H1 (cell line): ENCODE measurements around the gene MAP6. TPM values are rescaled to one million over a fixed set of nuclear protein-coding genes. Genes with fewer than 3 reads are reported as not detected.

Experiments
- CTCF ChIA-PET: fragments of 300-600 bp; sonication (Branson Sonifier 250); formaldehyde crosslinking; loops from one replicate; lab custom pipeline; 2021; ENCODE audit not compliant: partially characterized antibody; lab: Charles Lee
- POLR2A ChIA-PET: fragments of 300-600 bp; sonication (Branson Sonifier 250); formaldehyde crosslinking; loops from one replicate; lab custom pipeline; 2021; ENCODE audit warnings: inconsistent platforms; ENCODE audit not compliant: partially characterized antibody; lab: Charles Lee
- DNase-seq, 2 experiments: peaks; one replicate each; pipeline versions ENCODE4 v3.0.0 to v3.0.0-alpha.2; 2010 to 2022; ENCODE audit warnings: low spot score in 2 of 2, low read depth in 1 of 2, mixed read lengths in 1 of 2
- FAIRE-seq: peaks from 2 replicates; lab custom pipeline; 2011; peaks lifted over from hg19 to GRCh38; lab: Jason Lieb, UNC
- H2AFZ ChIP-seq: 2 replicates; pipeline ENCODE4 v1.8.1; 2012; ENCODE audit warnings: low read length, inconsistent platforms
- H2AK5ac ChIP-seq: 2 replicates; pipeline ENCODE4 v1.6.1; 2013; ENCODE audit warnings: low read depth, low read length
- H2BK120ac ChIP-seq: replicated peaks from 2 replicates; pipeline ENCODE3; 2013; ENCODE audit warnings: low read depth, low read length, inconsistent platforms
- H2BK12ac ChIP-seq: 2 replicates; pipeline ENCODE4 v1.6.1; 2013; ENCODE audit warnings: low read depth, low read length
- H2BK15ac ChIP-seq: 2 replicates; pipeline ENCODE4 v1.6.1; 2013; ENCODE audit warnings: low read length
- H2BK20ac ChIP-seq: 2 replicates; pipeline ENCODE4 v1.6.1; 2013; ENCODE audit warnings: low read length
- H2BK5ac ChIP-seq: 2 replicates; pipeline ENCODE4 v1.6.1; 2013; ENCODE audit warnings: low read depth, low read length
- H3K14ac ChIP-seq: 2 replicates; pipeline ENCODE4 v1.6.1; 2013; ENCODE audit warnings: inconsistent platforms; ENCODE audit not compliant: insufficient read length
- H3K18ac ChIP-seq: 2 replicates; pipeline ENCODE4 v1.6.1; 2013; ENCODE audit warnings: low read length; ENCODE audit errors: extremely low read depth
- H3K23ac ChIP-seq: 2 replicates; pipeline ENCODE4 v1.6.1; 2013; ENCODE audit warnings: inconsistent platforms; ENCODE audit not compliant: insufficient read length
- H3K23me2 ChIP-seq: 2 replicates; pipeline ENCODE4 v1.6.1; 2013; ENCODE audit warnings: low read depth, low read length
- H3K27ac ChIP-seq: 2 replicates; pipeline ENCODE4 v1.6.1; 2011; ENCODE audit warnings: low read depth, low read length, inconsistent platforms
- H3K27me3 ChIP-seq, 4 experiments: replicated peaks in 1 of 4; 1 replicate in 1 of 4; 2 replicates in 3 of 4; pipeline versions ENCODE4 v1.6.1 to v1.8.1; 2011 to 2013; ENCODE audit warnings: low read length in 3 of 4, mild to moderate bottlenecking in 3 of 4, inconsistent platforms in 2 of 4, mixed read lengths in 2 of 4, moderate library complexity in 1 of 4; ENCODE audit not compliant: control insufficient read depth in 3 of 4, insufficient read depth in 3 of 4; ENCODE audit errors: extremely low read depth in 1 of 4
- H3K36me3 ChIP-seq, 4 experiments: 2 replicates each; pipeline versions ENCODE4 v1.6.1 to v1.8.1; 2011 to 2013; ENCODE audit warnings: mild to moderate bottlenecking in 4 of 4, low read length in 3 of 4, moderate library complexity in 2 of 4, control low read depth in 1 of 4, inconsistent platforms in 1 of 4; ENCODE audit not compliant: insufficient read depth in 4 of 4, control insufficient read depth in 2 of 4
- H3K4ac ChIP-seq: replicated peaks from 2 replicates; pipeline ENCODE3; 2013; ENCODE audit warnings: low read length, low read depth, mixed read lengths, inconsistent platforms; ENCODE audit not compliant: insufficient read length
- H3K4me1 ChIP-seq, 4 experiments: replicated peaks in 1 of 4; 1 replicate in 1 of 4; 2 replicates in 3 of 4; pipeline versions ENCODE4 v1.6.1 to v1.8.1; 2011 to 2013; ENCODE audit warnings: low read length in 3 of 4, inconsistent platforms in 2 of 4, mixed read lengths in 1 of 4; ENCODE audit not compliant: insufficient read depth in 4 of 4, control insufficient read depth in 3 of 4
- H3K4me2 ChIP-seq, 2 experiments: 2 replicates each; pipeline versions ENCODE4 v1.6.1 to v1.8.1; 2011 to 2013; ENCODE audit warnings: low read depth in 2 of 2, low read length in 2 of 2, control low read depth in 1 of 2, inconsistent platforms in 1 of 2, mild to moderate bottlenecking in 1 of 2; ENCODE audit not compliant: insufficient read depth in 1 of 2
- H3K4me3 ChIP-seq, 4 experiments: fragments of 200-600, 300-600 bp in 1 of 4; sonication (generic), shearing (Covaris generic), sonication (Bioruptor Twin) in 1 of 4; 2 replicates each; pipeline versions ENCODE4 v1.5.1 to v1.8.1; 2011 to 2016; ENCODE audit warnings: low read length in 4 of 4, low read depth in 3 of 4, control low read depth in 2 of 4, inconsistent platforms in 2 of 4, mild to moderate bottlenecking in 2 of 4, mixed read lengths in 1 of 4, moderate library complexity in 1 of 4; ENCODE audit not compliant: insufficient read depth in 2 of 4; ENCODE audit errors: extremely low read depth in 1 of 4
- H3K56ac ChIP-seq: replicated peaks from 2 replicates; pipeline ENCODE3; 2013; ENCODE audit warnings: low read depth, mild to moderate bottlenecking, mixed read lengths, low read length, inconsistent platforms; ENCODE audit not compliant: insufficient read length
- H3K79me1 ChIP-seq: 2 replicates; pipeline ENCODE4 v1.6.1; 2013; ENCODE audit warnings: low read depth, low read length, control low read depth
- H3K79me2 ChIP-seq, 2 experiments: 2 replicates each; pipeline versions ENCODE4 v1.6.1 to v1.8.1; 2012 to 2013; ENCODE audit warnings: low read length in 2 of 2, mild to moderate bottlenecking in 2 of 2, inconsistent platforms in 1 of 2; ENCODE audit not compliant: insufficient read depth in 2 of 2, control insufficient read depth in 1 of 2
- H3K9ac ChIP-seq, 4 experiments: replicated peaks in 1 of 4; 1 replicate in 1 of 4; 2 replicates in 3 of 4; pipeline versions ENCODE4 v1.6.1 to v1.8.1; 2011 to 2013; ENCODE audit warnings: low read depth in 3 of 4, low read length in 3 of 4, control low read depth in 2 of 4, mild to moderate bottlenecking in 2 of 4, moderate library complexity in 2 of 4, inconsistent platforms in 1 of 4; ENCODE audit errors: extremely low read depth in 1 of 4
- H3K9me3 ChIP-seq, 2 experiments: 2 replicates each; pipeline versions ENCODE4 v1.6.1 to v1.8.1; 2012 to 2013; ENCODE audit warnings: mild to moderate bottlenecking in 2 of 2, moderate library complexity in 2 of 2, control low read depth in 1 of 2, inconsistent platforms in 1 of 2, low read depth in 1 of 2, low read length in 1 of 2, mixed read lengths in 1 of 2; ENCODE audit not compliant: insufficient read depth in 2 of 2
- H4K20me1 ChIP-seq, 2 experiments: replicated peaks in 1 of 2; 2 replicates each; pipeline versions ENCODE3 to v1.8.1; 2011 to 2013; ENCODE audit warnings: inconsistent platforms in 2 of 2, low read length in 2 of 2, mild to moderate bottlenecking in 1 of 2; ENCODE audit not compliant: insufficient read depth in 2 of 2, control insufficient read depth in 1 of 2
- H4K5ac ChIP-seq: 2 replicates; pipeline ENCODE4 v1.6.1; 2013; ENCODE audit warnings: low read length, low read depth, mixed read lengths, inconsistent platforms; ENCODE audit not compliant: insufficient read length
- H4K8ac ChIP-seq: 2 replicates; pipeline ENCODE4 v1.8.0; 2013; ENCODE audit warnings: mild to moderate bottlenecking, moderate library complexity, low read length, inconsistent platforms; ENCODE audit not compliant: insufficient read depth; ENCODE audit errors: extremely low read depth
- H4K91ac ChIP-seq: replicated peaks from 2 replicates; pipeline ENCODE3; 2013; ENCODE audit warnings: low read length, mixed read lengths, inconsistent platforms; ENCODE audit not compliant: insufficient read length
- ATF3 ChIP-seq: IDR thresholded peaks from 2 replicates; pipeline ENCODE4 v1.6.1; 2011; ENCODE audit warnings: low read depth, mild to moderate bottlenecking, low read length; ENCODE audit not compliant: insufficient read depth
- CBX8 ChIP-seq: fragments of 300-800, 300-1000 bp; sonication (generic); IDR thresholded peaks from 2 replicates; pipeline ENCODE4 v1.7.1; 2016; ENCODE audit warnings: low read depth, low read length, borderline replicate concordance
- CTBP2 ChIP-seq: IDR thresholded peaks from 2 replicates; pipeline ENCODE4 v1.7.0; 2011; ENCODE audit warnings: borderline replicate concordance, mild to moderate bottlenecking, moderate library complexity, mixed read lengths, low read length; ENCODE audit not compliant: insufficient read depth, insufficient read length
- E2F6 ChIP-seq: IDR thresholded peaks from 2 replicates; pipeline ENCODE4 v1.6.1; 2012; ENCODE audit warnings: inconsistent platforms
- FOSL1 ChIP-seq: IDR thresholded peaks from 2 replicates; pipeline ENCODE4 v1.6.1; 2011; ENCODE audit warnings: mild to moderate bottlenecking, low read depth, low read length, moderate library complexity; ENCODE audit not compliant: insufficient read depth
- GTF2F1 ChIP-seq: IDR thresholded peaks from 2 replicates; pipeline ENCODE4 v1.6.1; 2012; ENCODE audit warnings: low read depth, low read length, improper control_type of control experiment, borderline replicate concordance
- RAD21 ChIP-seq, 2 experiments: IDR thresholded peaks in 1 of 2; conservative IDR thresholded peaks in 1 of 2; 2 replicates each; pipeline ENCODE4 v1.6.1; 2011; ENCODE audit warnings: low read depth in 2 of 2, low read length in 2 of 2, improper control_type of control experiment in 1 of 2, inconsistent platforms in 1 of 2, mild to moderate bottlenecking in 1 of 2, moderate library complexity in 1 of 2
- SIN3A ChIP-seq, 2 experiments: IDR thresholded peaks in 1 of 2; conservative IDR thresholded peaks in 1 of 2; 2 replicates each; pipeline ENCODE4 v1.6.1; 2011 to 2012; ENCODE audit warnings: low read length in 2 of 2, improper control_type of control experiment in 1 of 2, low read depth in 1 of 2, mild to moderate bottlenecking in 1 of 2
- TCF12 ChIP-seq: IDR thresholded peaks from 2 replicates; pipeline ENCODE4 v1.6.1; 2011; ENCODE audit warnings: low read depth, mild to moderate bottlenecking, low read length
- USF2 ChIP-seq: IDR thresholded peaks from 2 replicates; pipeline ENCODE4 v1.6.1; 2011; ENCODE audit warnings: low read length, improper control_type of control experiment
- YY1 ChIP-seq: IDR thresholded peaks from 2 replicates; pipeline ENCODE4 v1.6.1; 2011; ENCODE audit warnings: low read depth, mild to moderate bottlenecking, low read length
- WGBS, 2 experiments: shearing (Covaris generic) in 1 of 2; methylation state at CpG; one replicate each; pipeline versions ENCODE4 v1.1.6 to v1.1.7; 2013 to 2015; ENCODE audit warnings: low lambda C conversion rate in 2 of 2, mixed read lengths in 2 of 2, inconsistent platforms in 1 of 2, low coverage in 1 of 2, missing lambda C conversion rate in 1 of 2; ENCODE audit not compliant: insufficient replicate concordance in 2 of 2, insufficient coverage in 1 of 2, insufficient read length in 1 of 2; ENCODE audit errors: extremely low coverage in 1 of 2, missing lambda C conversion rate in 1 of 2; 5-methylcytosine and 5-hydroxymethylcytosine counted together
- polyA plus RNA-seq, 7 experiments: library from polyadenylated mRNA; depleted of rRNA in 3 of 7; stranded (reverse) in 5 of 7; unstranded in 2 of 7; fragments of >200 nt in 5 of 7; fragments of 200-250 nt in 2 of 7; gene quantifications; 1 replicate in 5 of 7; 2 replicates in 1 of 7; 4 replicates in 1 of 7; pipeline versions ENCODE4 v1.2.1 to v1.2.3, GENCODE V29; 2011 to 2013; ENCODE audit warnings: missing spikeins in 2 of 7, mixed read lengths in 2 of 7
- total RNA-seq: library from RNA; stranded (reverse); fragmentation: NEBNext Ultra II Directional; extraction: Animal tissue kit (Norgen Biotek cat#: 25700); gene quantifications from 2 replicates; pipeline ENCODE4 v1.2.1, GENCODE V29; 2021

The MAP6 gene
- total and polyA plus RNA-seq, 2 of the 8 experiments (the other 6 are each of a cell fraction or from before 2014, with no cell fraction given): 0.54 to 0.89 TPM

- Histone ChIP-seq H4K20me1 (no peaks in the 10 kb centered on the region), H3K56ac (no peak overlapping the region), H3K18ac (no peak overlapping the region), H2BK5ac (no peak overlapping the region), H2BK120ac (no peak overlapping the region), H3K23ac (no peak overlapping the region), H3K27me3 (no peaks in the 10 kb centered on the region), H4K91ac (no peak overlapping the region), H2BK20ac (no peak overlapping the region), H3K79me2 (no peaks in the 10 kb centered on the region), H3K14ac (no peak overlapping the region), H2BK15ac (no peak overlapping the region), H3K23me2 (no peaks in the 10 kb centered on the region), H2AFZ (no peak overlapping the region), H3K36me3 (no peaks in the 10 kb centered on the region), H3K4me2 (no peak overlapping the region), H4K5ac (no peak overlapping the region), H3K27ac (no peak overlapping the region), H3K9ac (no peak overlapping the region), H3K79me1 (no peaks in the 10 kb centered on the region), H4K8ac (no peak overlapping the region), H2BK12ac (no peak overlapping the region), H2AK5ac (no peak overlapping the region), H3K4ac (no peak overlapping the region), H3K4me3 (no peak overlapping the region), H3K9me3 (no peaks in the 10 kb centered on the region), H3K4me1 (peaks cover 0 to 4% (median 0%) of the 10 kb centered on the region in 4 experiments; a peak in 1 of 7 replicates)
- DNase-seq (no peak), FAIRE-seq (no peak)
- CTCF ChIA-PET: interaction anchor here (1.1 kb wide), 1 partner anchor 25 kb away, joined by 3 read pairs; no protein-coding TSS in a partner anchor
- POLR2A ChIA-PET: no interaction called here
- 92% methylated on average over 1 of the region's 1 CpG; no CpG with 5 or more reads in 1 of the 2 experiments for WGBS, 2 experiments
- TF ChIP-seq YY1 (no peak), SIN3A (conservative IDR thresholded peaks at IDR 0.05 in 1 of 2, IDR thresholded peaks at IDR 0.05 in 1 of 2; ENCODE audit: low read depth in 1 of 2, low read length in 2 of 2) (no peak), TCF12 (no peak), E2F6 (no peak), GTF2F1 (no peak), RAD21 (IDR thresholded peaks at IDR 0.05 in 1 of 2, conservative IDR thresholded peaks at IDR 0.05 in 1 of 2; ENCODE audit: low read depth in 2 of 2, low read length in 2 of 2) (no peak), USF2 (no peak), ATF3 (no peak), FOSL1 (no peak), CBX8 (no peak), CTBP2 (no peak)
Observed at GRCh38 chr11:75653532-75653931, 15.3 kb downstream of the MAP6 start.
